A549 (cell line): ENCODE measurements around the gene ADAMTS12. TPM values are rescaled to one million over a fixed set of nuclear protein-coding genes. Genes with fewer than 3 reads are reported as not detected.

Source experiments
- ATAC-seq, 2 experiments: fragments of 200-7000 bp in 1 of 2; fragments of >200 bp in 1 of 2; cut with Nextera tagmentation in 1 of 2; cut with Tn5 transposase in 1 of 2; 3 replicates each; pipeline versions ENCODE4 v1.8.0 to v1.9.1; 2018 to 2020; ENCODE audit warnings: mild to moderate bottlenecking in 1 of 2, moderate library complexity in 1 of 2
- CTCF ChIA-PET: fragments of 300-600 bp; sonication (Branson Sonifier 250); formaldehyde crosslinking; extraction: SDS; loops from one replicate; lab custom pipeline; 2021; ENCODE audit warnings: antibody characterized with exemption, inconsistent platforms; lab: Yijun Ruan, JAX
- POLR2A ChIA-PET: fragments of 350-600 bp; formaldehyde crosslinking; extraction: SDS; loops from one replicate; lab custom pipeline; 2021; ENCODE audit warnings: antibody characterized with exemption, inconsistent platforms; lab: Yijun Ruan, JAX
- DNase-seq, 2 experiments: peaks; one replicate each; pipeline versions ENCODE4 v3.0.0 to v3.0.0-alpha.2; 2011 to 2016; ENCODE audit warnings: low read depth in 1 of 2, low spot score in 1 of 2
- FAIRE-seq: peaks from 2 replicates; lab custom pipeline; 2011; peaks lifted over from hg19 to GRCh38; lab: Jason Lieb, UNC
- H3K27ac ChIP-seq, 2 experiments: fragments of >200 bp; sonication (Bioruptor Twin); formaldehyde crosslinking; 3 replicates each; pipeline ENCODE4 v1.5.1; 2016 to 2017
- H3K4me1 ChIP-seq: fragments of >200 bp; sonication (Bioruptor Twin); formaldehyde crosslinking; 3 replicates; pipeline ENCODE4 v1.6.1; 2016
- H3K4me2 ChIP-seq: fragments of >200 bp; sonication (Bioruptor Twin); formaldehyde crosslinking; 3 replicates; pipeline ENCODE4 v1.6.1; 2016
- H3K4me3 ChIP-seq: fragments of >200 bp; sonication (Bioruptor Twin); formaldehyde crosslinking; 3 replicates; pipeline ENCODE4 v1.5.1; 2016
- H3K9me3 ChIP-seq: fragments of >200 bp; sonication (Bioruptor Twin); formaldehyde crosslinking; 3 replicates; pipeline ENCODE4 v1.6.1; 2016
- CBX8 ChIP-seq: fragments of 200-600 bp; sonication (generic); IDR thresholded peaks from 2 replicates; pipeline ENCODE4 v1.6.1; 2016
- CEBPB ChIP-seq, 2 experiments: fragments of >200 bp in 1 of 2; sonication (Bioruptor Twin) in 1 of 2; formaldehyde crosslinking in 1 of 2; IDR thresholded peaks; 2 replicates each; pipeline ENCODE4 v1.6.1; 2012 to 2016
- CHD2 ChIP-seq: fragments of 150-350 bp; IDR thresholded peaks from 2 replicates; pipeline ENCODE4 v1.6.1; 2014; ENCODE audit warnings: low read length; ENCODE audit not compliant: partially characterized antibody
- CTCF ChIP-seq: fragments of >200 bp; sonication (Bioruptor Twin); formaldehyde crosslinking; IDR thresholded peaks from 3 replicates; pipeline ENCODE4 v1.5.1; 2016
- EHF ChIP-seq: fragments of 250-450 bp; sonication (Bioruptor Pico); IDR thresholded peaks from 2 replicates; pipeline ENCODE4 v1.5.0; 2020; ENCODE audit warnings: mild to moderate bottlenecking
- GATA3 ChIP-seq: IDR thresholded peaks from 2 replicates; pipeline ENCODE4 v1.6.1; 2012; ENCODE audit warnings: borderline replicate concordance
- HDAC2 ChIP-seq: fragments of 200-600 bp; sonication (generic); IDR thresholded peaks from 2 replicates; pipeline ENCODE4 v1.6.1; 2016
- HOXB5 ChIP-seq: fragments of 250-450 bp; sonication (Bioruptor Pico); IDR thresholded peaks from 2 replicates; pipeline ENCODE4 v1.5.0; 2020; ENCODE audit warnings: mild to moderate bottlenecking, moderate library complexity
- JUN ChIP-seq, 2 experiments: fragments of >200 bp; sonication (Bioruptor Twin); formaldehyde crosslinking; IDR thresholded peaks; 2 replicates in 1 of 2; 3 replicates in 1 of 2; pipeline ENCODE4 v1.6.1; 2016 to 2017
- JUNB ChIP-seq: fragments of >200 bp; sonication (Bioruptor Twin); formaldehyde crosslinking; IDR thresholded peaks from 2 replicates; pipeline ENCODE4 v1.6.1; 2016
- MAFK ChIP-seq: fragments of 450-650 bp; IDR thresholded peaks from 2 replicates; pipeline ENCODE4 v1.6.1; 2014; ENCODE audit not compliant: partially characterized antibody
- MAZ ChIP-seq: fragments of 150-350 bp; IDR thresholded peaks from 2 replicates; pipeline ENCODE4 v1.6.1; 2014; ENCODE audit warnings: antibody characterized with exemption, low read depth, low read length, borderline replicate concordance
- MYC ChIP-seq: IDR thresholded peaks from 2 replicates; pipeline ENCODE4 v1.6.1; 2012; ENCODE audit warnings: mild to moderate bottlenecking, inconsistent platforms, low read length, improper control_type of control experiment, borderline replicate concordance
- NFE2L2 ChIP-seq: fragments of 150-350 bp; conservative IDR thresholded peaks from 2 replicates; pipeline ENCODE4 v1.6.1; 2014; ENCODE audit warnings: low read length
- PHF8 ChIP-seq: fragments of 200-600 bp; sonication (generic); IDR thresholded peaks from 2 replicates; pipeline ENCODE4 v1.6.1; 2016; ENCODE audit warnings: low read depth, mild to moderate bottlenecking, antibody characterized with exemption, moderate library complexity, borderline replicate concordance
- POLR2A ChIP-seq: IDR thresholded peaks from 2 replicates; pipeline ENCODE4 v1.6.1; 2012; ENCODE audit warnings: mild to moderate bottlenecking, low read length
- POLR2AphosphoS2 ChIP-seq: conservative IDR thresholded peaks from 2 replicates; pipeline ENCODE4 v1.6.1; 2012; ENCODE audit warnings: low read length, improper control_type of control experiment, inconsistent platforms
- RARB ChIP-seq: fragments of 250-450 bp; sonication (Bioruptor Pico); IDR thresholded peaks from 2 replicates; pipeline ENCODE4 v1.8.0; 2021; ENCODE audit warnings: mild to moderate bottlenecking, moderate library complexity
- RFX5 ChIP-seq: fragments of 450-650 bp; IDR thresholded peaks from 2 replicates; pipeline ENCODE4 v1.7.1; 2014; ENCODE audit warnings: antibody characterized with exemption, mild to moderate bottlenecking, moderate library complexity
- RNF2 ChIP-seq: fragments of 200-600 bp; sonication (generic); IDR thresholded peaks from 2 replicates; pipeline ENCODE4 v1.6.1; 2016; ENCODE audit warnings: low read depth, mild to moderate bottlenecking, antibody characterized with exemption, moderate library complexity, borderline replicate concordance
- SMC3 ChIP-seq: fragments of >200 bp; sonication (Bioruptor Twin); formaldehyde crosslinking; IDR thresholded peaks from 3 replicates; pipeline ENCODE4 v1.6.1; 2018; ENCODE audit warnings: inconsistent platforms
- ZC3H11A ChIP-seq: fragments of 450-650 bp; IDR thresholded peaks from 2 replicates; pipeline ENCODE4 v1.6.1; 2014; ENCODE audit warnings: antibody characterized with exemption, mild to moderate bottlenecking
- ZNF302 ChIP-seq: fragments of 250-450 bp; sonication (Bioruptor Pico); IDR thresholded peaks from 2 replicates; pipeline ENCODE4 v1.9.0; 2021; ENCODE audit warnings: inconsistent platforms, mild to moderate bottlenecking, moderate library complexity
- WGBS: methylation state at CpG from one replicate; pipeline ENCODE4 v1.1.6; 2017; ENCODE audit errors: missing lambda C conversion rate; 5-methylcytosine and 5-hydroxymethylcytosine counted together
- polyA plus RNA-seq, 4 experiments: library from polyadenylated mRNA; depleted of rRNA in 3 of 4; stranded (reverse); fragments of >200 nt; fragmentation: RNase III in 1 of 4; extraction: RNeasy Plus Mini Kit Qiagen cat#74134 plus additional on column Dnase treatment in 1 of 4; gene quantifications; 2 replicates in 3 of 4; 3 replicates in 1 of 4; pipeline ENCODE4 v1.2.3, GENCODE V29; 2011 to 2017

Gene ADAMTS12
- polyA plus RNA-seq, 2 of the 4 experiments (the other 2 are of a cell fraction) = 4.8 to 6.8 TPM

- ATAC-seq (no peak), DNase-seq (no peak), FAIRE-seq (no peak)
- Histone ChIP-seq H3K4me3 (no peak overlapping the region), H3K4me1 (no peaks in the 10 kb centered on the region), H3K27ac (no peak overlapping the region), H3K9me3 (no peaks in the 10 kb centered on the region), H3K4me2 (no peak overlapping the region)
- ChIA-PET CTCF (interaction anchor here (1.0 kb wide), 1 partner anchor 487 kb away, joined by 3 read pairs; no protein-coding TSS in a partner anchor), POLR2A (no interaction called here)
- TF ChIP-seq SMC3 = no peak
- no peak for TF ChIP-seq PHF8
- no peak for TF ChIP-seq MAFK
- no peak for TF ChIP-seq CEBPB (IDR thresholded peaks at IDR 0.05)
- TF ChIP-seq CBX8 = no peak
- no peak for TF ChIP-seq GATA3
- TF ChIP-seq RNF2 = no peak
- no peak for TF ChIP-seq ZC3H11A
- no peak for TF ChIP-seq NFE2L2
- TF ChIP-seq POLR2A = no peak
- TF ChIP-seq RFX5 = no peak
- TF ChIP-seq ZNF302 = no peak
- TF ChIP-seq HDAC2 = no peak
- 92% methylated on average over 7 of the region's 7 CpGs for WGBS
These were observed 409.5 kb downstream of the ADAMTS12 start for GRCh38 chr5:33482335-33482734.

GRCh38 chr5:33480876-33481275, 410.9 kb downstream of the ADAMTS12 start:
- ATAC-seq (no peak), DNase-seq (no peak), FAIRE-seq (no peak)
- no peak for TF ChIP-seq CHD2
- TF ChIP-seq EHF (CRISPR knock-in tag) = no peak
- TF ChIP-seq CTCF = no peak
- no peak for TF ChIP-seq MAZ
- no peak for TF ChIP-seq NFE2L2
- Histone ChIP-seq H3K4me3 (no peak overlapping the region), H3K9me3 (no peaks in the 10 kb centered on the region), H3K4me1 (no peaks in the 10 kb centered on the region), H3K27ac (no peak overlapping the region), H3K4me2 (no peak overlapping the region)
- POLR2A ChIA-PET = no interaction called here
- no CpG with 5 or more reads among the region's 2 CpGs for WGBS
- CTCF ChIA-PET = interaction anchor here (0.6 to 3.0 kb wide), 3 partner anchors 8 to 17 kb away, joined by 3 to 8 read pairs (median 4); no protein-coding TSS in a partner anchor

- ChIA-PET CTCF (interaction anchor here (1.5 to 3.0 kb wide), 3 partner anchors 9 to 491 kb away, joined by 3 to 8 read pairs (median 8); no protein-coding TSS in a partner anchor), POLR2A (no interaction called here)
- DNase-seq (no peak), ATAC-seq (0 out of 6 replicates have a peak, but pooled peaks of 1 of the 2 experiments have one; percentile 30), FAIRE-seq (no peak)
- Histone ChIP-seq H3K27ac (no peak overlapping the region), H3K4me2 (no peak overlapping the region), H3K4me1 (no peaks in the 10 kb centered on the region), H3K9me3 (no peaks in the 10 kb centered on the region), H3K4me3 (no peak overlapping the region)
- 98% methylated on average over 3 of the region's 3 CpGs for WGBS
- TF ChIP-seq JUNB (no peak), MYC (no peak), EHF (CRISPR knock-in tag) (no peak), POLR2AphosphoS2 (no peak), ZC3H11A (no peak), HOXB5 (CRISPR knock-in tag) (no peak), CEBPB (IDR thresholded peaks at IDR 0.05) (no peak), MAZ (no peak), MAFK (no peak), RARB (CRISPR knock-in tag) (no peak), JUN (IDR thresholded peaks at IDR 0.05) (no peak), NFE2L2 (no peak)
These were observed 412.5 kb downstream of the ADAMTS12 start for GRCh38 chr5:33479311-33479710.
